Measurements from ENCODE around the gene ARPC5. TPM values are rescaled to one million over a fixed set of nuclear protein-coding genes. Genes with fewer than 3 reads are reported as not detected.

The ARPC5 gene
- total RNA-seq, 1 experiment from 2014 or later = 104 TPM

DNA sequence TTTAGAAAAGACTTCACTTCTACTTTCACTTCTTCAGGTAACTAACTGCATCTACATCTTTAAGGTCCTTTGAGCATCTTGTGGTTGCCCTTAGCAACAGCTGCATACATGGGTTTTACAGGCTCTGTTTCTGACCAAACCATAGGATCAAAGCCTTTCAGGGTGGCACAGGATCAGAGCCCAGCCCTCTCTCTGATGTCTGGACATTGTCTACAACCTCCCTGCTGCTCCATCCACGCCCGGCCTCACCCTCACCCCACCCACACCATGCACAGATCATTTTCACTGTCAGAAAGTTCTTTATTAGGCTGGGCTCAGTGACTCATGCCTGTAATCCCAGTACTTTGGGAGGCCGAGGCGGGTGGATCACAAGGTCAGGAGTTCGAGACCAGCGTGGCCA, 50.5 kb downstream of the ARPC5 start:
- intact Hi-C loops (cut with micrococcal nuclease; ENCODE audit: unreplicated experiment) = no loop called here
- Histone ChIP-seq H3K4me1 (ENCODE audit: control insufficient read depth, insufficient read depth, low read length) (no peaks in the 10 kb centered on the region), H3K36me3 (ENCODE audit: control insufficient read depth, insufficient read depth, low read length) (no peaks in the 10 kb centered on the region), H3K27me3 (ENCODE audit: control insufficient read depth, insufficient read depth, low read length) (no peaks in the 10 kb centered on the region), H3K27ac (ENCODE audit: low read length) (no peak overlapping the region), H3K4me3 (ENCODE audit: low read depth in 2 of 2, low read length in 2 of 2) (no peak overlapping the region), H3K9me3 (ENCODE audit: control insufficient read depth, insufficient read depth, low read depth, low read length) (no peaks in the 10 kb centered on the region)
- POLR2A ChIA-PET = no interaction called here
- TF ChIP-seq POLR2AphosphoS5 (IDR thresholded peaks at IDR 0.05; ENCODE audit: low read depth, low read length) (no peak), SIN3A (IDR thresholded peaks at IDR 0.05; ENCODE audit: borderline replicate concordance, insufficient read depth, low read depth, low read length) (no peak), CTCF (IDR thresholded peaks at IDR 0.05) (no peak), REST (IDR thresholded peaks at IDR 0.05; ENCODE audit: insufficient read depth in 1 of 2, low read depth in 2 of 2, low read length in 1 of 2) (no peak), TCF7L2 (IDR thresholded peaks at IDR 0.05; ENCODE audit: low read depth, low read length) (no peak)
- no peak for DNase-seq (ENCODE audit: low read depth, low spot score)
- in situ Hi-C loops (cut with HindIII; ENCODE audit: low pct_unique_long_range_greater_than_20kb, low sequenced_read_pairs) = no loop called here
- CTCF ChIA-PET = no interaction called here
- ATAC-seq = no peak
- BruUV-seq (replicated peaks) = no TSS peak

DNA sequence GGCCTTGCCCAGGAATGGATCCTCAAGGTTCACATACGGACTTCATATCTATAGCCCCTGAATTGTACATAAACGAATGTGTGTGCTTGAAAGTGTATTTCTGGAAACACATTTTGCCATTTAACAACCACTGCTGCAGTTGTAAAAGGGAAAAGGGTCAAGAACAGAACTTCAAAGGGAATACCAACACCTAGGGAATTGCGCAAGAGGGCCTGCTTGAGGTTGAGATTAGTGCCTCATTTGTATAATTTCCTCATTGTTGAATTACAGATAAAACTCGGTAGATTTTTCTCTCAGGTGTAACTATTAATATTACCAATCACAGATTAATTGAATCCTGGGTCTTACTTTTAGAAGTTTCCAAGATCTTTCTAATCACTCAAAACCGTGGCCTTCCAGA, 51.4 kb downstream of the ARPC5 start:
- no peak for ATAC-seq
- no TSS peak for BruUV-seq (replicated peaks)
- Histone ChIP-seq H3K27ac (ENCODE audit: low read length) (no peak overlapping the region), H3K4me3 (ENCODE audit: low read depth in 2 of 2, low read length in 2 of 2) (no peak overlapping the region), H3K4me1 (ENCODE audit: control insufficient read depth, insufficient read depth, low read length) (no peaks in the 10 kb centered on the region), H3K36me3 (ENCODE audit: control insufficient read depth, insufficient read depth, low read length) (no peaks in the 10 kb centered on the region), H3K9me3 (ENCODE audit: control insufficient read depth, insufficient read depth, low read depth, low read length) (no peaks in the 10 kb centered on the region), H3K27me3 (ENCODE audit: control insufficient read depth, insufficient read depth, low read length) (no peaks in the 10 kb centered on the region)
- TF ChIP-seq POLR2AphosphoS5 (IDR thresholded peaks at IDR 0.05; ENCODE audit: low read depth, low read length) (no peak), CTCF (IDR thresholded peaks at IDR 0.05) (no peak), SIN3A (IDR thresholded peaks at IDR 0.05; ENCODE audit: borderline replicate concordance, insufficient read depth, low read depth, low read length) (no peak)
- CTCF ChIA-PET = no interaction called here
- DNase-seq (ENCODE audit: low read depth, low spot score) = no peak
- intact Hi-C loops (cut with micrococcal nuclease; ENCODE audit: unreplicated experiment) = no loop called here
- POLR2A ChIA-PET = no interaction called here
- in situ Hi-C loops (cut with HindIII; ENCODE audit: low pct_unique_long_range_greater_than_20kb, low sequenced_read_pairs) = no loop called here

DNA sequence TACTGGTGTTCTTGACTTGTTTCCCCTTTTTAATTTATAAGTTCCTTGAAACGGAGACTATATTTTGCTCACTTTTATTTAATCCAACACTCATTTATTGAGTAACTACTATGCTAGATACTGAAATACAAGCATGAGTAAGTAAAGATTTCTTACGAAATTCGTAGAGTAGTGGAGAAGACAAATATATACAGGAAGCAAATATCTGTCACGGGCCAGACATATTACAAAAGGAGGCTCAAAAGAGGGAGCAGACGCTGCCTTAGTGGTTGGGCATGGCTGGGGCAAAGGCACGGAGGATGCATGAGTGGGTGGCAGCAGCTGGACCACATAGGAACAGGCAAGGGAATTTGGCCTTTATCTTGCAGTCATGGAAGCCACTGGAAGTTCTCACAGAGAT, 52.1 kb downstream of the ARPC5 start:
- H3K36me3 ChIP-seq (ENCODE audit: control insufficient read depth, insufficient read depth, low read length) = no peaks in the 10 kb centered on the region
- ChIA-PET POLR2A (no interaction called here), CTCF (no interaction called here)
- no peaks in the 10 kb centered on the region for H3K4me1 ChIP-seq (ENCODE audit: control insufficient read depth, insufficient read depth, low read length)
- H3K4me3 ChIP-seq (ENCODE audit: low read depth in 2 of 2, low read length in 2 of 2) = no peak overlapping the region
- H3K27ac ChIP-seq (ENCODE audit: low read length) = no peak overlapping the region
- TF ChIP-seq CTCF (IDR thresholded peaks at IDR 0.05) = no peak
- TF ChIP-seq TCF7L2 (IDR thresholded peaks at IDR 0.05; ENCODE audit: low read depth, low read length) = no peak
- no peak for TF ChIP-seq POLR2AphosphoS5 (IDR thresholded peaks at IDR 0.05; ENCODE audit: low read depth, low read length)
- TF ChIP-seq SIN3A (IDR thresholded peaks at IDR 0.05; ENCODE audit: borderline replicate concordance, insufficient read depth, low read depth, low read length) = no peak
- TF ChIP-seq REST (IDR thresholded peaks at IDR 0.05; ENCODE audit: insufficient read depth in 1 of 2, low read depth in 2 of 2, low read length in 1 of 2) = no peak
- in situ Hi-C loops (cut with HindIII; ENCODE audit: low pct_unique_long_range_greater_than_20kb, low sequenced_read_pairs) = no loop called here
- no peak for ATAC-seq
- intact Hi-C loops (cut with micrococcal nuclease; ENCODE audit: unreplicated experiment) = no loop called here
- no peaks in the 10 kb centered on the region for H3K9me3 ChIP-seq (ENCODE audit: control insufficient read depth, insufficient read depth, low read depth, low read length)
- no peak for DNase-seq (ENCODE audit: low read depth, low spot score)
- BruUV-seq (replicated peaks) = no TSS peak
- no peaks in the 10 kb centered on the region for H3K27me3 ChIP-seq (ENCODE audit: control insufficient read depth, insufficient read depth, low read length)
